Kidney epithelial cell (primary cell): ENCODE results near the gene FMN1. TPM values are rescaled to one million over a fixed set of nuclear protein-coding genes. Genes with fewer than 3 reads are reported as not detected.
"Not testable (repeated sequence)": the region's sequence is repeated elsewhere in the genome, so short reads cannot be mapped to it uniquely, and the experiment has no call there.

Source experiments
- DNase-seq: peaks from one replicate; pipeline ENCODE4 v3.0.0-alpha.2; 2010; ENCODE audit warnings: low read depth
- H3K27me3 ChIP-seq: 2 replicates; pipeline ENCODE4 v1.6.0; 2011; ENCODE audit warnings: low read length; ENCODE audit not compliant: control insufficient read depth, insufficient read depth
- H3K36me3 ChIP-seq: 2 replicates; pipeline ENCODE4 v1.5.1; 2011; ENCODE audit warnings: low read length; ENCODE audit not compliant: control insufficient read depth, insufficient read depth
- H3K4me3 ChIP-seq: 2 replicates; pipeline ENCODE4 v1.5.1; 2011; ENCODE audit warnings: low read depth, mild to moderate bottlenecking, control low read depth, low read length
- total RNA-seq: library from RNA; depleted of rRNA; stranded (reverse); fragments of >200 nt; gene quantifications from 2 replicates; pipeline ENCODE4 v1.2.3, GENCODE V29; 2015
- TF ChIP-seq, protein P1 (sequence below): IDR thresholded peaks from 2 replicates; pipeline ENCODE4 v1.5.1; 2011; ENCODE audit warnings: mild to moderate bottlenecking, moderate library complexity, low read length, control low read depth, inconsistent platforms; ENCODE audit not compliant: insufficient read depth, poor library complexity, severe bottlenecking

Gene FMN1
- total RNA-seq, 1 donor from 2014 or later: 4.5 TPM

GRCh38 chr15:33071451-33071850 lies 123.1 kb downstream of the FMN1 start:
- no peak for DNase-seq
- Histone ChIP-seq H3K27me3 (no peaks in the 10 kb centered on the region), H3K4me3 (no peak overlapping the region), H3K36me3 (no peaks in the 10 kb centered on the region)
- TF ChIP-seq, protein P1, sequence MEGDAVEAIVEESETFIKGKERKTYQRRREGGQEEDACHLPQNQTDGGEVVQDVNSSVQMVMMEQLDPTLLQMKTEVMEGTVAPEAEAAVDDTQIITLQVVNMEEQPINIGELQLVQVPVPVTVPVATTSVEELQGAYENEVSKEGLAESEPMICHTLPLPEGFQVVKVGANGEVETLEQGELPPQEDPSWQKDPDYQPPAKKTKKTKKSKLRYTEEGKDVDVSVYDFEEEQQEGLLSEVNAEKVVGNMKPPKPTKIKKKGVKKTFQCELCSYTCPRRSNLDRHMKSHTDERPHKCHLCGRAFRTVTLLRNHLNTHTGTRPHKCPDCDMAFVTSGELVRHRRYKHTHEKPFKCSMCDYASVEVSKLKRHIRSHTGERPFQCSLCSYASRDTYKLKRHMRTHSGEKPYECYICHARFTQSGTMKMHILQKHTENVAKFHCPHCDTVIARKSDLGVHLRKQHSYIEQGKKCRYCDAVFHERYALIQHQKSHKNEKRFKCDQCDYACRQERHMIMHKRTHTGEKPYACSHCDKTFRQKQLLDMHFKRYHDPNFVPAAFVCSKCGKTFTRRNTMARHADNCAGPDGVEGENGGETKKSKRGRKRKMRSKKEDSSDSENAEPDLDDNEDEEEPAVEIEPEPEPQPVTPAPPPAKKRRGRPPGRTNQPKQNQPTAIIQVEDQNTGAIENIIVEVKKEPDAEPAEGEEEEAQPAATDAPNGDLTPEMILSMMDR: no peak

GRCh38 chr15:33069903-33070302 lies 124.6 kb downstream of the FMN1 start:
- not testable (repeated sequence) for DNase-seq, H3K36me3 ChIP-seq, H3K4me3 ChIP-seq, H3K27me3 ChIP-seq

DNA sequence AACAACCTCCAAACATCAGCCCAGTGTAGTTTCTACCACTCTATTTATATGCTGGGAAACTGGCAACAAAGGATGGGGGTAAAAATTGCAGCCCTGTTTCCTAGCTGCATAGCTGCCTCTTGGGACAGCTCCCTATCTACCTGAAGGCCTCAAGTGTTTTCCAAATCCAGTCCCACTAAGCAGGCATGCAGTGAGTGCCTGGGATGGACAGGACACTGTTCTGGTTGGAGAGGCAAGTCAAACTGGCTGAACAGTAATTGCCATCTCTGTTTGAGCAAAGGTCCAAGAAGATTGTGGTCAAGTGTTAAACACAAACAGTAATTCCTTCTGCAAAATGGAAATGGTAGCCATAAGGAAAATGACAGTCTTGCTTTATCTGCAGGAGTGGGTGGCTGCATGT lies 125.4 kb downstream of the FMN1 start:
- DNase-seq: no peak
- TF ChIP-seq, protein P1: no peak
- Histone ChIP-seq H3K4me3 (no peak overlapping the region), H3K36me3 (no peaks in the 10 kb centered on the region), H3K27me3 (no peaks in the 10 kb centered on the region)

GRCh38 chr15:33068511-33068990 lies 126.0 kb downstream of the FMN1 start:
- Histone ChIP-seq H3K4me3 (no peak overlapping the region), H3K27me3 (no peaks in the 10 kb centered on the region), H3K36me3 (no peaks in the 10 kb centered on the region)
- DNase-seq: peak; percentile 84
- TF ChIP-seq, protein P1: no peak

- TF ChIP-seq, protein P1: no peak
- Histone ChIP-seq H3K27me3 (no peaks in the 10 kb centered on the region), H3K4me3 (no peak overlapping the region), H3K36me3 (no peaks in the 10 kb centered on the region)
- no peak for DNase-seq
Observed at GRCh38 chr15:33068007-33068481, 126.5 kb downstream of the FMN1 start.

DNA sequence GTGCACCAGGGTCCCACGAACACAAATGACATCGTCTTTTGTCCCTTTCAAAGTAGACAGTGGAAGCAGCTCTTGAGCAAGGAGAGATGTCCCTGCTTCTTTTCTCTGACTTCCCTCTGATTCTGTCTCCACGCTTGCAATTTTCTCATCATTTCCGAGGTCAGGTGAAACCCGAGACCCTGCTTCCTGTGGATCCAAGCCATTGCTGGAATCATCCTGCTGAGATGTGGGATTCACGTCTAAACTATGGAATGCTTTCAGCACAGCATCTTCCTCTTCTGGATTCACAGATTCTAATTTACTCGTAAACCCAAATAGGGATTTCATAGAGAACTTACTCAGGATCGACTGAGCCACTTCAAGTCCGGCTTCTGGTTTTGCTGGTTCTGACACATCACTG lies 127.1 kb downstream of the FMN1 start:
- TF ChIP-seq, protein P1: no peak
- H3K4me3 ChIP-seq: no peak overlapping the region

More for the DNA sequence above, 127.1 kb downstream of the FMN1 start:
- Histone ChIP-seq H3K27me3 (no peaks in the 10 kb centered on the region), H3K36me3 (no peaks in the 10 kb centered on the region)
- DNase-seq: no peak
